GM20000 (cell line): ENCODE measurements around the gene CCDC24.

Experiments used
- DNase-seq: peaks from one replicate; pipeline ENCODE4 v3.0.0; 2012; ENCODE audit warnings: low spot score
- TF ChIP-seq, protein P1 (sequence below): IDR thresholded peaks from 2 replicates; pipeline ENCODE4 v1.5.1; 2012; ENCODE audit warnings: mild to moderate bottlenecking, control low read depth; ENCODE audit errors: extremely low read depth, missing control alignments

Gene CCDC24

GRCh38 chr1:44000122-44000665 is 8.8 kb downstream of the CCDC24 start:
- TF ChIP-seq, protein P1, sequence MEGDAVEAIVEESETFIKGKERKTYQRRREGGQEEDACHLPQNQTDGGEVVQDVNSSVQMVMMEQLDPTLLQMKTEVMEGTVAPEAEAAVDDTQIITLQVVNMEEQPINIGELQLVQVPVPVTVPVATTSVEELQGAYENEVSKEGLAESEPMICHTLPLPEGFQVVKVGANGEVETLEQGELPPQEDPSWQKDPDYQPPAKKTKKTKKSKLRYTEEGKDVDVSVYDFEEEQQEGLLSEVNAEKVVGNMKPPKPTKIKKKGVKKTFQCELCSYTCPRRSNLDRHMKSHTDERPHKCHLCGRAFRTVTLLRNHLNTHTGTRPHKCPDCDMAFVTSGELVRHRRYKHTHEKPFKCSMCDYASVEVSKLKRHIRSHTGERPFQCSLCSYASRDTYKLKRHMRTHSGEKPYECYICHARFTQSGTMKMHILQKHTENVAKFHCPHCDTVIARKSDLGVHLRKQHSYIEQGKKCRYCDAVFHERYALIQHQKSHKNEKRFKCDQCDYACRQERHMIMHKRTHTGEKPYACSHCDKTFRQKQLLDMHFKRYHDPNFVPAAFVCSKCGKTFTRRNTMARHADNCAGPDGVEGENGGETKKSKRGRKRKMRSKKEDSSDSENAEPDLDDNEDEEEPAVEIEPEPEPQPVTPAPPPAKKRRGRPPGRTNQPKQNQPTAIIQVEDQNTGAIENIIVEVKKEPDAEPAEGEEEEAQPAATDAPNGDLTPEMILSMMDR, result no peak
- no peak for DNase-seq

- TF ChIP-seq, protein P1, result no peak
- no peak for DNase-seq
These were observed 10.8 kb downstream of the CCDC24 start for GRCh38 chr1:44002165-44002564.

DNA sequence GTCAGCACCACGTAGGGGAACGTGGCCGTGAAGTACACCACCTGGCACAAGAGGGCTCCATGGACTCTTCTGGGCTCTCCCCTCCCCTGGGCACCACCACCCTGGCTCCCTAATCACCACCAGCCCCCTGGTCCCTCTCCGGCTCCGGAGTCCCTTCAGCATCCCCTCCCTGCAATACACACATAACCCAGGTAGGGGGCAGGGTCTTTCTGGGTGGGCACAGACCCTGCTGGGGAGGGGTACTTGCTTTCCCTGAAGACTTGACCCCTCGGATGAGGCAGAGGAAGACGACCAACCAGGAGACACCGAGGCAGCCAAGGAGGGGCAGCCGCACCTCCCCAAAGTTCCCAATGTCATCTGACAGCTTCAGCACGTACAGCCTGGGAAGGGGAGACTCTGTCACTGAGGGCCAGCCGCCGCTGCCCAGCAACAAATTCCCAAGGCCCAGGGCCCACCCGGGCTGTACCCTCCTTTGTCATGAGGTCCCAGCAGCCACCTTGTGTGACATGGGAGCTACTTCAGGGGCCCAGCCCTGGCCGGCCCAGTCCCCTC is 11.3 kb downstream of the CCDC24 start:
- no peak for DNase-seq
- TF ChIP-seq, protein P1, result no peak

DNA sequence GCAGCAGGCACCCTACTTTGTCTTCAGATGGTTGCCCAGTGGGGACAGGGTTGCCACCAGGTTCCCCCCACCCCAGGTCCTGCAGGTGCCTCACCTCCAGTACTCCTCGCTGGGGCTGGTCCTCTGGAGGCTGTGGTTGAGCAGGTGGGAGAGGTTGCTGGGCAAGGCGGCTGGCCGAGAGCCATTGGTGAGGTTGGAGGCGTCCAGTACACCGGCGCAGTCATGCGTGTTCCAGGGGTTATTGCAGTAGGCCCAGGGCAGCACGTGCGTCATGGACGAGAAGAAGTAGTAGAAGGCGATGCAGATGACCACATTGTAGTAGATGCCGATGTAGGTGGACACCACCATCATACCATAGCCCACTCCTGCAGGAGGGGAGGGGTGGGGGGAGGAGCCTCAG is 16.9 kb downstream of the CCDC24 start:
- TF ChIP-seq, protein P1, result no peak
- DNase-seq, result no peak

DNA sequence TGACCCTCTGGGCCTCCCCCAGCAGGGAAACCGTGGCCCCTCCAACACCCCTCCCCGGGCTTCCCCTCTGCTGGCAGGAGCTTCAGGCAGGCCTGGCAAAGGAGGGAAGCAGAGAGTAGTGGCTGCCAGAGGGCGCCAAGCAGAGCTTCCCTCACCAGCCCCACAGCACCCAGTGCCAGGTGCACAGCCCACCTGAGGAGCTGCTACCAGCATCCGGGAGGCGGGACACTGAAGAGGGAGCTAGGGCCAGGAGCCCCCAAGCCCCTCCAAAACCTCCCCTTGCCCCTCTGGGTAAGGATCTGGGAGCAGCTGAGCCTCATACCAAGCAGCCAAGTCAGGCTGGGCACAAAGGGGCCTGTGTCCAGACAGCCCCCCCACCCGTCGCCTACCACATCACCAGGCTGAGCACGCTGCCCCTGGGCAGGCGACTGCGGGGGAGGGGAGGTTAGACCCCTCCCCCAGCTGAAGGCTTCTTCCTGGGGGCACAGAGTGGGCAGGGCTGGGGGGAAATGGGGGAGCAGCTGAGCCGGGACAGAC is 19.6 kb downstream of the CCDC24 start:
- TF ChIP-seq, protein P1, result no peak
- no peak for DNase-seq

DNA sequence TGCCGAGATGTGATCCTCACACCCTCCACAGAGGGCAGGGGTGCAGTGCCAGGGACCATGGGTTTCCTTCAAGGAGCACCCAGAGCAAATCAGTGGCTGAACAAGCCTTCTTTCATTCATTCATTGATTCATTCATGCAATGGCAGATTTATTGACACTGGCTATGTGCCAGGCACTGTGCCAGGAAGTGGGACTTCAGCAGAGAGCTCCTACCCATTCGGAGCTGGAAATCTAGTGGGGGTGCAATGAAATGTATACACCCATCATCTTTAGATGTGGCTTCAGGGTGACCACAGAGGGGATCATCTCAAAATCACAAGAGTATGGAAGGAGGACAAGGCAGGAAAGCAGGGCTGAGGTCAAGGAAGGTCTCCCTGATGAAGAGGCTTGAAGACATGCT is 21.0 kb downstream of the CCDC24 start:
- TF ChIP-seq, protein P1, result no peak
- no peak for DNase-seq

DNA sequence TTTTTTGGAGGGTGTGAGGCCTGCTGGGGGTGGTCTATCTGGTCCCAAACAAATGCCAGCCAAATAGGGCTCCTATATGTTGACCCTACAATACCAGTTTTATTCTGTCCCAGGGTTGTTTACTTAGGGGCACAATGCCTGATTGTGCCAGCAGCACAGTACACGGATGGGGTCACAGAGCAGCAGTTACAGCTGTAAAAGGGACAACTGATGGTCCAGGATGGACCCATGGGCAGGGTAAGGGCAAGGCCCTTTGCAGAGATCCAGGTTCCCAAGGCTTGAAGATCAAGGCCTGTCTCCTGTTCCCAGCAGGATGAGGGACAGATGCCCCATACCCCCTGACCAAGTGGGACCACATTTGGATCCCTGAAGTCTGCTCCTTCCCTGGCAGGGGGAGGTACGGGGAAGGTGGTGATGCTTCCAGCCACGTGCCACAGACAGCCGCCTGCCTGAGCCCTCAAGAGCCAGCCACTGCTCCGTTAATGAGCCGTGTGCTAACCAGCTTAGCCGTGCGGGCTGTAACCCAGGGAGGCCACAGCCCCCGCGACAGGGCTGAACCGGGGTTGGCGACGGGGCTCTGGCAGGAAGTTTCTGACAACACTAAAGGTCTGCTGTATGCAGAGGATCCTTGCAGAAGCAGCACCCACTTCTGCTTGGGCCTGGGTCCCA is 21.7 kb downstream of the CCDC24 start:
- TF ChIP-seq, protein P1, result no peak
- DNase-seq, result no peak
